ENCODE results near the gene SYT14. TPM values are rescaled to one million over a fixed set of nuclear protein-coding genes. Genes with fewer than 3 reads are reported as not detected.
"Not testable (repeated sequence)": the region's sequence is repeated elsewhere in the genome, so short reads cannot be mapped to it uniquely, and the experiment has no call there.

The SYT14 gene
- total RNA-seq, result 1 to 10 TPM in 1 of 4 donors, under 1 TPM in 2, not detected in 1; 0.04 to 2.8 (median 0.12) TPM

GRCh38 chr1:209937996-209938959 is at the start of gene SYT14:
Gene SYT14, plus strand, starts transcription at chr1:209938217. Its CDS starts 48 bp downstream, at chr1:209938265.
- intact Hi-C loops (cut with DNase I; ENCODE audit: low total_unique reads), result no loop called here
- WGBS, 2 donors, result 3 to 4% methylated on average over 47 to 50 of the region's 98 CpGs
- no peak within 1 kb of the TSS for H3K4me3 ChIP-seq (ENCODE audit: low read depth, poor library complexity, severe bottlenecking)
- no peak for TF ChIP-seq POLR2A (IDR thresholded peaks at IDR 0.05)
- TF ChIP-seq, protein P1, sequence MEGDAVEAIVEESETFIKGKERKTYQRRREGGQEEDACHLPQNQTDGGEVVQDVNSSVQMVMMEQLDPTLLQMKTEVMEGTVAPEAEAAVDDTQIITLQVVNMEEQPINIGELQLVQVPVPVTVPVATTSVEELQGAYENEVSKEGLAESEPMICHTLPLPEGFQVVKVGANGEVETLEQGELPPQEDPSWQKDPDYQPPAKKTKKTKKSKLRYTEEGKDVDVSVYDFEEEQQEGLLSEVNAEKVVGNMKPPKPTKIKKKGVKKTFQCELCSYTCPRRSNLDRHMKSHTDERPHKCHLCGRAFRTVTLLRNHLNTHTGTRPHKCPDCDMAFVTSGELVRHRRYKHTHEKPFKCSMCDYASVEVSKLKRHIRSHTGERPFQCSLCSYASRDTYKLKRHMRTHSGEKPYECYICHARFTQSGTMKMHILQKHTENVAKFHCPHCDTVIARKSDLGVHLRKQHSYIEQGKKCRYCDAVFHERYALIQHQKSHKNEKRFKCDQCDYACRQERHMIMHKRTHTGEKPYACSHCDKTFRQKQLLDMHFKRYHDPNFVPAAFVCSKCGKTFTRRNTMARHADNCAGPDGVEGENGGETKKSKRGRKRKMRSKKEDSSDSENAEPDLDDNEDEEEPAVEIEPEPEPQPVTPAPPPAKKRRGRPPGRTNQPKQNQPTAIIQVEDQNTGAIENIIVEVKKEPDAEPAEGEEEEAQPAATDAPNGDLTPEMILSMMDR (IDR thresholded peaks at IDR 0.05), result no peak
- no peak for DNase-seq (ENCODE audit: low spot score in 2 of 2)

DNA sequence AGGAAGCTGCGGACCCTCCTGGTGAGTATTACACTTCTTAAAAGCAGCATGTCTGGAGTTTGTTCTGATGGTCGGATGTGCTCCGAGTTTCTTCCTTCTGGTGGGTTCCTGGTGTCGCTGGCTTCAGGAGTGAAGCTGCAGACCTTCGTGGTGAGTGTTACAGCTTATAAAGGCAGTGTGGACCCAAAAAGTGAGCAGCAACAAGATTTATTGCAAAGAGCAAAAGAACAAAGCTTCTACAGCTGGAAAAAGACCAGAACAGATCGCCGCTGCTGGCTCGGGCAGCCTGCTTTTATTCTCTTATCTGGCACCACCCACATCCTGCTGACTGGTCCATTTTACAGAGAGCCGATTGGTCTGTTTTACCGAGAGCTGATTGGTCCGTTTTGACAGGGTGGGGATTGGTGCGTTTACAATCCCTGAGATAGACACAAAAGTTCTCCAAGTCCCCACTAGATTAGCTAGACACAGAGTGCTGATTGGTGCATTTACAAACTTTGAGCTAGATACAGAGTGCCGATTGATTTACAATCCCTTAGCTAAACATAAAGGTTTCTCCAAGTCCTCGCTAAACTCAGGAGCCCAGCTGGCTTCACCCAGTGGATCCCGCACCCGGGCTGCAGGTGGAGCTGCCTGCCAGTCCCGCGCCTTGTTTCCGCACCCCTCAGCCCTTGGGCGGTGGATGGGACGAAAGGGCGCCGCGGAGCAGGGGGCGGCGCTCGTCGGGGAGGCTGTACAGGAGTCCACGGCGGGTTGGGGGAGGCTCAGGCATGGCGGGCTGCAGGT is 49.5 kb upstream of the SYT14 start:
- H3K4me3 ChIP-seq (ENCODE audit: low read depth, poor library complexity, severe bottlenecking); intact Hi-C loops (cut with DNase I; ENCODE audit: low total_unique reads); DNase-seq (ENCODE audit: low spot score in 2 of 2): not testable (repeated sequence)
- WGBS, 2 donors, result 87 to 91% methylated on average over 31 of the region's 31 CpGs

DNA sequence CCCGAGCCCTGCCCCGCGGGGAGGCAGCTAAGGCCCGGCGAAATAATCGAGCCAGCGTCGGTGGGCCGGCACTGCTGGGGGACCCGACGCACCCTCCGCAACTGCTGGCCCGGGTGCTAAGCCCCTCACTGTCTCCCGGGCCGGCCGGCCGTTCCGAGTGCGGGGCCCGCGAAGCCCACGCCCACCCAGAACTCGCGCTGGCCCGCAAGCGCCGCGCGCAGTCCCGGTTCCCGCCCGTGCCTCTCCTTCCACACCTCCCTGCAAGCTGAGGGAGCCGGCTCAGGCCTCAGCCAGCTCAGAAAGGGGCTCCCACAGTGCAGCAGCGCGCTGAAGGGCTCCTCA is 49.0 kb upstream of the SYT14 start:
- intact Hi-C loops (cut with DNase I; ENCODE audit: low total_unique reads), result no loop called here
- no peak for TF ChIP-seq POLR2A (IDR thresholded peaks at IDR 0.05)
- TF ChIP-seq, protein P1 (IDR thresholded peaks at IDR 0.05), result no peak
- no peak for DNase-seq (ENCODE audit: low spot score in 2 of 2)
- 87 to 95% methylated on average over 20 to 21 of the region's 35 CpGs for WGBS, 2 donors
- no peak overlapping the region for H3K4me3 ChIP-seq (ENCODE audit: low read depth, poor library complexity, severe bottlenecking)

GRCh38 chr1:209890641-209891330 is 47.2 kb upstream of the SYT14 start:
- DNase-seq (ENCODE audit: low spot score in 2 of 2), result no peak
- intact Hi-C loops (cut with DNase I; ENCODE audit: low total_unique reads), result no loop called here
- TF ChIP-seq, protein P1 (IDR thresholded peaks at IDR 0.05), result no peak
- TF ChIP-seq POLR2A (IDR thresholded peaks at IDR 0.05), result no peak

GRCh38 chr1:209893751-209894150 is 44.3 kb upstream of the SYT14 start:
- H3K4me3 ChIP-seq (ENCODE audit: low read depth, poor library complexity, severe bottlenecking), result no peak overlapping the region
- 82 to 87% methylated on average over 6 of the region's 6 CpGs for WGBS, 2 donors
- TF ChIP-seq, protein P1 (IDR thresholded peaks at IDR 0.05), result no peak
- DNase-seq (ENCODE audit: low spot score in 2 of 2), result no peak
- intact Hi-C loops (cut with DNase I; ENCODE audit: low total_unique reads), result no loop called here

More at GRCh38 chr1:209890641-209891330, 47.2 kb upstream of the SYT14 start:
- H3K4me3 ChIP-seq (ENCODE audit: low read depth, poor library complexity, severe bottlenecking), result no peak overlapping the region
- WGBS, 2 donors, result 47 to 60% methylated on average over 3 of the region's 3 CpGs
